Neural progenitor cell (in vitro differentiated cells): ENCODE results near the gene ASTN2. TPM values are rescaled to one million over a fixed set of nuclear protein-coding genes. Genes with fewer than 3 reads are reported as not detected.

Source experiments
- DNase-seq: peaks from one replicate; pipeline ENCODE4 v3.0.0-alpha.2; 2016; ENCODE audit warnings: low spot score
- H2AFZ ChIP-seq: fragments of 200-600 bp; sonication (generic); replicated peaks from 2 replicates; pipeline ENCODE4 v1.6.1; 2016; ENCODE audit warnings: antibody characterized with exemption
- H3F3A ChIP-seq: fragments of 200-600 bp; sonication (generic); 2 replicates; pipeline ENCODE4 v1.6.1; 2016; ENCODE audit warnings: antibody characterized with exemption, low read depth
- H3K27ac ChIP-seq: fragments of 200-600 bp; sonication (generic); 2 replicates; pipeline ENCODE4 v1.5.1; 2016; ENCODE audit warnings: mild to moderate bottlenecking
- H3K27me3 ChIP-seq: fragments of 200-600 bp; sonication (generic); 2 replicates; pipeline ENCODE4 v1.6.1; 2016; ENCODE audit warnings: mild to moderate bottlenecking, moderate library complexity
- H3K36me3 ChIP-seq: fragments of 200-600 bp; sonication (generic); 2 replicates; pipeline ENCODE4 v1.5.1; 2016
- H3K4me1 ChIP-seq: fragments of 200-600 bp; sonication (generic); 2 replicates; pipeline ENCODE4 v1.6.1; 2016; ENCODE audit warnings: mixed run types
- H3K4me2 ChIP-seq: fragments of 200-600 bp; sonication (generic); 2 replicates; pipeline ENCODE4 v1.6.1; 2016
- H3K4me3 ChIP-seq: fragments of 200-600 bp; sonication (generic); 2 replicates; pipeline ENCODE4 v1.5.1; 2016
- H3K79me2 ChIP-seq: fragments of 200-600 bp; sonication (generic); 2 replicates; pipeline ENCODE4 v1.6.1; 2016; ENCODE audit warnings: low read depth
- H3K9ac ChIP-seq: fragments of 200-600 bp; sonication (generic); 2 replicates; pipeline ENCODE4 v1.6.1; 2016
- H3K9me3 ChIP-seq: fragments of 200-600 bp; sonication (generic); 2 replicates; pipeline ENCODE4 v1.5.1; 2016; ENCODE audit warnings: low read depth
- H4K20me1 ChIP-seq: fragments of 200-600 bp; sonication (generic); 2 replicates; pipeline ENCODE4 v1.6.1; 2016; ENCODE audit warnings: low read depth
- H3K27ac Mint-ChIP-seq: 3 replicates; pipeline ENCODE4 v1.8.0; 2021; ENCODE audit warnings: mixed read lengths
- H3K27me3 Mint-ChIP-seq: 2 replicates; pipeline ENCODE4 v1.8.0; 2022; ENCODE audit warnings: low read depth, mild to moderate bottlenecking, inconsistent platforms, moderate library complexity, mixed read lengths; ENCODE audit not compliant: insufficient read depth
- H3K36me3 Mint-ChIP-seq: 3 replicates; pipeline ENCODE4 v1.8.0; 2021; ENCODE audit warnings: mixed read lengths
- H3K4me1 Mint-ChIP-seq: 3 replicates; pipeline ENCODE4 v1.8.0; 2021; ENCODE audit warnings: mixed read lengths
- H3K4me3 Mint-ChIP-seq: 3 replicates; pipeline ENCODE4 v1.8.0; 2021; ENCODE audit warnings: mild to moderate bottlenecking, moderate library complexity, mixed read lengths
- H3K9me3 Mint-ChIP-seq: 3 replicates; pipeline ENCODE4 v1.8.0; 2020; ENCODE audit warnings: mixed read lengths
- EZH2 ChIP-seq: fragments of 200-600 bp; sonication (generic); IDR thresholded peaks from 2 replicates; pipeline ENCODE4 v1.6.1; 2017; ENCODE audit warnings: antibody characterized with exemption, mild to moderate bottlenecking, moderate library complexity
- EZH2phosphoT487 ChIP-seq: fragments of 200-600 bp; sonication (generic); IDR thresholded peaks from 2 replicates; pipeline ENCODE4 v1.6.1; 2017; ENCODE audit warnings: antibody characterized with exemption
- total RNA-seq: library from RNA; depleted of rRNA; stranded (reverse); fragments of >200 nt; gene quantifications from 2 replicates; pipeline ENCODE4 v1.2.3, GENCODE V29; 2015; ENCODE audit warnings: low replicate concordance
- TF ChIP-seq, protein P1 (sequence below): fragments of 200-600 bp; sonication (generic); IDR thresholded peaks from 2 replicates; pipeline ENCODE4 v1.5.1; 2017; ENCODE audit warnings: antibody characterized with exemption, mild to moderate bottlenecking

Gene ASTN2
- total RNA-seq, 1 donor from 2014 or later, result 8.0 TPM

DNA sequence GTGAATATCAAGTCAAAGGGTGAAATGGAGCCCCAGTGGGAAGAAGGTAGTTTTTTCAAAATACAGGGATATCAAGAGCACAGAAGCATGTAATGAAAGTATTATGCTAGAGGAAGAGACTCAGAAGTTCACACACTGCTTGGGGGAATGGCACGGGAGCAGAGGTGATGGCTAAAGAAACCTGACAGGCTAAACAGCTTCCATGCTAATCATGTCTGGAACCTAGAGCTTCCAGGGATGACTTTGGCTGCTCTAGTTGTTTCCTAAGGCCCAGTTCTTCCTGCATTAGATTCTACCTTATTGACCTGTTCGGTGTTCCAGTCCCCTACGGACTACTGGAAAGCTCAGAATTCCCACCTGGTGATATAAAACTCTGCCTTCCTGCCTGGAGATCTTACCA lies 693.4 kb downstream of the ASTN2 start:
- H4K20me1 ChIP-seq, result no peaks in the 10 kb centered on the region
- H3K27ac Mint-ChIP-seq, result no peak overlapping the region
- no peaks in the 10 kb centered on the region for H3K79me2 ChIP-seq
- no peaks in the 10 kb centered on the region for H3K36me3 ChIP-seq
- no peak overlapping the region for H3K9ac ChIP-seq
- peaks cover 12% of the 10 kb centered on the region for H3K4me1 Mint-ChIP-seq
- no peaks in the 10 kb centered on the region for H3K9me3 ChIP-seq
- no peak overlapping the region for H3K27ac ChIP-seq
- H3K9me3 Mint-ChIP-seq, result no peaks in the 10 kb centered on the region
- peaks cover 12% of the 10 kb centered on the region for H3K4me1 ChIP-seq
- H3K4me3 Mint-ChIP-seq, result no peak overlapping the region
- TF ChIP-seq EZH2phosphoT487, result no peak
- TF ChIP-seq, protein P1, sequence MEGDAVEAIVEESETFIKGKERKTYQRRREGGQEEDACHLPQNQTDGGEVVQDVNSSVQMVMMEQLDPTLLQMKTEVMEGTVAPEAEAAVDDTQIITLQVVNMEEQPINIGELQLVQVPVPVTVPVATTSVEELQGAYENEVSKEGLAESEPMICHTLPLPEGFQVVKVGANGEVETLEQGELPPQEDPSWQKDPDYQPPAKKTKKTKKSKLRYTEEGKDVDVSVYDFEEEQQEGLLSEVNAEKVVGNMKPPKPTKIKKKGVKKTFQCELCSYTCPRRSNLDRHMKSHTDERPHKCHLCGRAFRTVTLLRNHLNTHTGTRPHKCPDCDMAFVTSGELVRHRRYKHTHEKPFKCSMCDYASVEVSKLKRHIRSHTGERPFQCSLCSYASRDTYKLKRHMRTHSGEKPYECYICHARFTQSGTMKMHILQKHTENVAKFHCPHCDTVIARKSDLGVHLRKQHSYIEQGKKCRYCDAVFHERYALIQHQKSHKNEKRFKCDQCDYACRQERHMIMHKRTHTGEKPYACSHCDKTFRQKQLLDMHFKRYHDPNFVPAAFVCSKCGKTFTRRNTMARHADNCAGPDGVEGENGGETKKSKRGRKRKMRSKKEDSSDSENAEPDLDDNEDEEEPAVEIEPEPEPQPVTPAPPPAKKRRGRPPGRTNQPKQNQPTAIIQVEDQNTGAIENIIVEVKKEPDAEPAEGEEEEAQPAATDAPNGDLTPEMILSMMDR, result no peak
- no peak for TF ChIP-seq EZH2
- no peak overlapping the region for H2AFZ ChIP-seq
- no peak for DNase-seq
- no peaks in the 10 kb centered on the region for H3K36me3 Mint-ChIP-seq
- H3K27me3 Mint-ChIP-seq, result peaks cover 3% of the 10 kb centered on the region
- peaks cover 3% of the 10 kb centered on the region for H3F3A ChIP-seq
- no peak overlapping the region for H3K4me2 ChIP-seq
- no peak overlapping the region for H3K4me3 ChIP-seq
- no peaks in the 10 kb centered on the region for H3K27me3 ChIP-seq

DNA sequence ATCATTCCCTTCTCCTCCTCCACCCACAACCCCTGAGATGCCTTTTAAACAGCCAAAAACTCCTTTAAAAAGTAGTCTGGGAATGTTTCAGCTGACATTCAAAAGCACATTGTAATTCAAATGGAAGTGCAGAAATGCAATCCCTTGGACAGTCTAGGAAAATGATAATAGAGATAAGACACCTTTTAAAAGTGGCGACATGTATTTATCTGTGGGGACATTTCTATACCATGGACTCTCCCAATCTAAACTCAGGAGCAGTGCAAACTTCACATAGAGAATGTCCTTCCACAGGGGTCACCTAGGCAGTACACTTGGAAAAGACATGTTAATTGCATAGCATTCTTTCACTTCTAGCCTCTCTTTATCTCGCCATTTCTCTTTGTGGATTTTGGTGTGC lies 694.7 kb downstream of the ASTN2 start:
- Histone ChIP-seq H3K27me3 (no peaks in the 10 kb centered on the region), H2AFZ (no peak overlapping the region), H3K4me1 (peaks cover 11% of the 10 kb centered on the region), H3K4me2 (no peak overlapping the region), H3K27ac (no peak overlapping the region), H3K79me2 (no peaks in the 10 kb centered on the region), H3F3A (no peaks in the 10 kb centered on the region), H3K9me3 (no peaks in the 10 kb centered on the region), H4K20me1 (no peaks in the 10 kb centered on the region), H3K9ac (no peak overlapping the region), H3K4me3 (no peak overlapping the region), H3K36me3 (no peaks in the 10 kb centered on the region)
- H3K4me3 Mint-ChIP-seq, result no peak overlapping the region
- no peaks in the 10 kb centered on the region for H3K36me3 Mint-ChIP-seq
- no peak overlapping the region for H3K27ac Mint-ChIP-seq
- no peak for DNase-seq
- H3K9me3 Mint-ChIP-seq, result no peaks in the 10 kb centered on the region
- no peak for TF ChIP-seq EZH2phosphoT487
- peaks cover 3% of the 10 kb centered on the region for H3K27me3 Mint-ChIP-seq
- peaks cover 6% of the 10 kb centered on the region for H3K4me1 Mint-ChIP-seq

DNA sequence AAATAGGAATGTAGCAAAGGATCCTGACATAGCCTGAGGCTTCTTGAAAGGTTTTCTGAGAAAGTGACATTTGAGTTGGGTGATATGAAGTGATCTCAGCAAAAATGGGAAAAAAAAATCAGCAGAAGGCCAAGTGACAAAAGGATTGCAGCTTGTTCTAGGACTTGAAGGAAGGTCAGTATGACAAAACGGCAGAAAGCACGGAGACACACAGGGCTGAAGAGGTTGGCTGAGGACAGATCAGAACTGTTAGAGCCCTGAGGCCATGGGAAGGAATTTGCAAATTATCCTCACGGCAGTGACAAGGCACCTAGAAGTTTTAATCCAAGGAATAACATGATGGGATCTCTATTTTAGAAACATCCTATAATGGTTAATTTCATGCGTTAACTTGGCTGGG lies 696.7 kb downstream of the ASTN2 start:
- Histone ChIP-seq H3F3A (no peaks in the 10 kb centered on the region), H3K27ac (no peak overlapping the region), H3K9ac (no peak overlapping the region), H2AFZ (no peak overlapping the region), H3K4me3 (no peak overlapping the region), H3K4me1 (peaks cover 11% of the 10 kb centered on the region), H3K9me3 (no peaks in the 10 kb centered on the region), H3K36me3 (no peaks in the 10 kb centered on the region), H3K4me2 (no peak overlapping the region), H3K27me3 (no peaks in the 10 kb centered on the region), H3K79me2 (no peaks in the 10 kb centered on the region), H4K20me1 (no peaks in the 10 kb centered on the region)
- Mint-ChIP-seq H3K4me3 (no peak overlapping the region), H3K27me3 (peaks cover 3% of the 10 kb centered on the region), H3K9me3 (no peaks in the 10 kb centered on the region), H3K27ac (no peak overlapping the region), H3K36me3 (no peaks in the 10 kb centered on the region), H3K4me1 (peaks cover 11% of the 10 kb centered on the region)
- no peak for DNase-seq
- TF ChIP-seq EZH2phosphoT487 (no peak), EZH2 (no peak)
- TF ChIP-seq, protein P1, result no peak

DNA sequence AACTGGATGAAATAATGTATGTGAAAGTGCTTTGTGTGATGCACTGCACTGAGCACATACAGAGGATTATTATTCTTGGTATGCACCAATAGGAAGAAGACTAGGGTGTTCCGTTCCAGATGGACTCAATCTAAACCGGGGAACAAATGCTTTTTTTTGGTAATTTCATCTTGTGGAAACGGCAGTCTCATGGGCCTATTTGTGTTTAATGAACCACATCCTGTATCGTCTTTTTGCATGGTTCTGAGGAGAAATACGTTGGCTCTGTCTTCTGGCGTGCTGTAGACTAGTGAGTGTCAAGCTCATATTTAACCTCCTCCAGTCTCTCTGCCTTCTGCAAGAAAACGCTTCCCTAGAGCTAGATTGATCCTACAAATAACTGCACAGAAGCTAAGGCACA lies 697.7 kb downstream of the ASTN2 start:
- Mint-ChIP-seq H3K27me3 (peaks cover 2% of the 10 kb centered on the region), H3K27ac (no peak overlapping the region), H3K9me3 (no peaks in the 10 kb centered on the region), H3K4me1 (peaks cover 13% of the 10 kb centered on the region), H3K4me3 (no peak overlapping the region), H3K36me3 (no peaks in the 10 kb centered on the region)
- no peak overlapping the region for H2AFZ ChIP-seq
- no peaks in the 10 kb centered on the region for H4K20me1 ChIP-seq
- no peak overlapping the region for H3K27ac ChIP-seq
- H3K4me3 ChIP-seq, result no peak overlapping the region
- no peaks in the 10 kb centered on the region for H3K27me3 ChIP-seq
- peaks cover 11% of the 10 kb centered on the region for H3K4me1 ChIP-seq
- H3K4me2 ChIP-seq, result no peak overlapping the region
- H3K79me2 ChIP-seq, result no peaks in the 10 kb centered on the region
- no peaks in the 10 kb centered on the region for H3K36me3 ChIP-seq
- no peak overlapping the region for H3K9ac ChIP-seq
- TF ChIP-seq, protein P1, result no peak
- no peak for TF ChIP-seq EZH2
- TF ChIP-seq EZH2phosphoT487, result no peak
- no peak for DNase-seq
- no peaks in the 10 kb centered on the region for H3F3A ChIP-seq
- H3K9me3 ChIP-seq, result no peaks in the 10 kb centered on the region
